ENCODE measurements around the gene ST7. TPM values are rescaled to one million over a fixed set of nuclear protein-coding genes. Genes with fewer than 3 reads are reported as not detected.

The ST7 gene
- total RNA-seq, 1 experiment from 2014 or later: 12.4 TPM

GRCh38 chr7:116911801-116912200, 41.5 kb upstream of the ST7 start (continued):
- TF ChIP-seq, protein P1, sequence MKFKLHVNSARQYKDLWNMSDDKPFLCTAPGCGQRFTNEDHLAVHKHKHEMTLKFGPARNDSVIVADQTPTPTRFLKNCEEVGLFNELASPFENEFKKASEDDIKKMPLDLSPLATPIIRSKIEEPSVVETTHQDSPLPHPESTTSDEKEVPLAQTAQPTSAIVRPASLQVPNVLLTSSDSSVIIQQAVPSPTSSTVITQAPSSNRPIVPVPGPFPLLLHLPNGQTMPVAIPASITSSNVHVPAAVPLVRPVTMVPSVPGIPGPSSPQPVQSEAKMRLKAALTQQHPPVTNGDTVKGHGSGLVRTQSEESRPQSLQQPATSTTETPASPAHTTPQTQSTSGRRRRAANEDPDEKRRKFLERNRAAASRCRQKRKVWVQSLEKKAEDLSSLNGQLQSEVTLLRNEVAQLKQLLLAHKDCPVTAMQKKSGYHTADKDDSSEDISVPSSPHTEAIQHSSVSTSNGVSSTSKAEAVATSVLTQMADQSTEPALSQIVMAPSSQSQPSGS (CRISPR knock-in tag; IDR thresholded peaks at IDR 0.05; ENCODE audit: borderline replicate concordance, low read depth): no peak
- TF ChIP-seq IRF1 (CRISPR knock-in tag; IDR thresholded peaks at IDR 0.05): no peak
- TF ChIP-seq ZNF671 (CRISPR knock-in tag; IDR thresholded peaks at IDR 0.05): no peak
- TF ChIP-seq SMAD3 (CRISPR knock-in tag; IDR thresholded peaks at IDR 0.05; ENCODE audit: borderline replicate concordance): no peak

DNA sequence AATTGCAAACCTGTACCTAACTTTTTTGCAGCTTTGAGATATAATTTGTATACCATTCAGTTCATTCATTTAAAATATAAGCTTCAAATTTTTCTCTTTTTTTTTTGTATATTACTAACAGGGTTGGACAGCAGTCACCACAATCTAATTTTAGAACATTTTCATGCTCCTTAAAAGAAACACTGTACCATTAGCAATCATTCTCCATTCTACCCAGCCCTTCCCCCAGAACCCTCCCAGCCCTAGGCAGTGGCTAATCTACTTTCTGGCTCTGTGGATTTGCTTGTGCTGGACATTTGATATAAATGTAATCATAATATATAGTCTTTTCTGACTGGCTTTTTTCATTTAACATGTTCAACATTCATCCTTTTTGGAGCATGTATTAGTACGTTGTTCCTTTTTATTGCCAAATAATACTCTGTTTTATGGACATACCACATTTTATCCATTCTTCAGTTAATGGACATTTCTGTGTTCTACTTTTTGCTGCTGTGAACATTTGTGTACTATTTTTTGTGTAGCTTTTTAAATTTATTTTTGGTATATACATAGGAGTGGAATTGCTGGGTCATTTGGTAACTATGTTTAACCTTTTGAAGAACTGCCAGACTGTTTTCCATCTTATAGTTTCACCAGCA, 40.9 kb upstream of the ST7 start:
- no peaks in the 10 kb centered on the region for H3K9me3 Mint-ChIP-seq
- H3K36me3 Mint-ChIP-seq: peaks cover 61% of the 10 kb centered on the region
- no peak for TF ChIP-seq EMX1 (CRISPR knock-in tag; IDR thresholded peaks at IDR 0.05)
- no peak for TF ChIP-seq ZNF263 (CRISPR knock-in tag; IDR thresholded peaks at IDR 0.05; ENCODE audit: low read depth)
- TF ChIP-seq, protein P2, sequence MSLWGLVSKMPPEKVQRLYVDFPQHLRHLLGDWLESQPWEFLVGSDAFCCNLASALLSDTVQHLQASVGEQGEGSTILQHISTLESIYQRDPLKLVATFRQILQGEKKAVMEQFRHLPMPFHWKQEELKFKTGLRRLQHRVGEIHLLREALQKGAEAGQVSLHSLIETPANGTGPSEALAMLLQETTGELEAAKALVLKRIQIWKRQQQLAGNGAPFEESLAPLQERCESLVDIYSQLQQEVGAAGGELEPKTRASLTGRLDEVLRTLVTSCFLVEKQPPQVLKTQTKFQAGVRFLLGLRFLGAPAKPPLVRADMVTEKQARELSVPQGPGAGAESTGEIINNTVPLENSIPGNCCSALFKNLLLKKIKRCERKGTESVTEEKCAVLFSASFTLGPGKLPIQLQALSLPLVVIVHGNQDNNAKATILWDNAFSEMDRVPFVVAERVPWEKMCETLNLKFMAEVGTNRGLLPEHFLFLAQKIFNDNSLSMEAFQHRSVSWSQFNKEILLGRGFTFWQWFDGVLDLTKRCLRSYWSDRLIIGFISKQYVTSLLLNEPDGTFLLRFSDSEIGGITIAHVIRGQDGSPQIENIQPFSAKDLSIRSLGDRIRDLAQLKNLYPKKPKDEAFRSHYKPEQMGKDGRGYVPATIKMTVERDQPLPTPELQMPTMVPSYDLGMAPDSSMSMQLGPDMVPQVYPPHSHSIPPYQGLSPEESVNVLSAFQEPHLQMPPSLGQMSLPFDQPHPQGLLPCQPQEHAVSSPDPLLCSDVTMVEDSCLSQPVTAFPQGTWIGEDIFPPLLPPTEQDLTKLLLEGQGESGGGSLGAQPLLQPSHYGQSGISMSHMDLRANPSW (CRISPR knock-in tag; conservative IDR thresholded peaks at IDR 0.05; ENCODE audit: low read depth): no peak
- TF ChIP-seq ZNF219 (CRISPR knock-in tag; IDR thresholded peaks at IDR 0.05; ENCODE audit: borderline replicate concordance): no peak
- TF ChIP-seq ELF4 (CRISPR knock-in tag; IDR thresholded peaks at IDR 0.05; ENCODE audit: low read depth): no peak
- TF ChIP-seq RORB (CRISPR knock-in tag; IDR thresholded peaks at IDR 0.05): no peak
- TF ChIP-seq NR1H2 (CRISPR knock-in tag; IDR thresholded peaks at IDR 0.05): no peak
- no peak for TF ChIP-seq JUN (CRISPR knock-in tag; IDR thresholded peaks at IDR 0.05)
- no peak for TF ChIP-seq PRDM15 (CRISPR knock-in tag; IDR thresholded peaks at IDR 0.05)
- no peak for TF ChIP-seq ZNF416 (CRISPR knock-in tag; IDR thresholded peaks at IDR 0.05)
- TF ChIP-seq ZNF671 (CRISPR knock-in tag; IDR thresholded peaks at IDR 0.05): no peak
- no peak for TF ChIP-seq SMAD3 (CRISPR knock-in tag; IDR thresholded peaks at IDR 0.05; ENCODE audit: borderline replicate concordance)
- TF ChIP-seq ESRRA (CRISPR knock-in tag; IDR thresholded peaks at IDR 0.05; ENCODE audit: borderline replicate concordance): no peak
- TF ChIP-seq RELA (CRISPR knock-in tag; IDR thresholded peaks at IDR 0.05; ENCODE audit: borderline replicate concordance): no peak
- no peak for TF ChIP-seq CREB1 (CRISPR knock-in tag; IDR thresholded peaks at IDR 0.05)
- TF ChIP-seq GRHL2 (CRISPR knock-in tag; IDR thresholded peaks at IDR 0.05; ENCODE audit: insufficient replicate concordance, severe bottlenecking): no peak
- no peak for TF ChIP-seq ZNF423 (CRISPR knock-in tag; IDR thresholded peaks at IDR 0.05)
- no peak for TF ChIP-seq MAX (CRISPR knock-in tag; IDR thresholded peaks at IDR 0.05)
- TF ChIP-seq MLX (CRISPR knock-in tag; IDR thresholded peaks at IDR 0.05): no peak
- no peak overlapping the region for H3K4me3 Mint-ChIP-seq
- no peaks in the 10 kb centered on the region for H3K4me1 Mint-ChIP-seq
- DNase-seq (ENCODE audit: low spot score) (no peak), ATAC-seq (no peak)
- ChIA-PET CTCF (interaction anchor here (1.6 kb wide), 1 partner anchor 18 kb away, joined by 6 read pairs; no protein-coding TSS in a partner anchor), POLR2A (no interaction called here)
- no peak overlapping the region for H3K27ac Mint-ChIP-seq
- no peaks in the 10 kb centered on the region for H3K27me3 Mint-ChIP-seq (ENCODE audit: low read depth)

Data from WTC11 (cell line).